Right atrium auricular region (tissue), 2 donors: ENCODE data around the gene LEMD1. TPM values are rescaled to one million over a fixed set of nuclear protein-coding genes. Genes with fewer than 3 reads are reported as not detected.

Experiments used
- DNase-seq: peaks from one replicate; pipeline ENCODE4 v3.0.0-alpha.2; 2019; ENCODE audit warnings: low spot score
- H3K27ac ChIP-seq, 2 donors: fragments of 200-600 bp; sonication (generic); 1 replicate in 1 of 2; 2 replicates in 1 of 2; pipeline ENCODE4 v1.5.1; 2016 to 2019
- H3K27me3 ChIP-seq, 2 donors: fragments of 200-600 bp; sonication (generic); one replicate each; pipeline versions ENCODE4 v1.5.1 to v1.6.0; 2017 to 2019
- H3K36me3 ChIP-seq: fragments of 200-600 bp; sonication (generic); one replicate; pipeline ENCODE4 v1.5.1; 2016
- H3K4me1 ChIP-seq, 2 donors: fragments of 200-600 bp; sonication (generic); one replicate each; pipeline versions ENCODE4 v1.5.1 to v1.6.0; 2017 to 2019
- H3K4me3 ChIP-seq, 2 donors: fragments of 200-600 bp; sonication (generic); 1 replicate in 1 of 2; 2 replicates in 1 of 2; pipeline ENCODE4 v1.5.1; 2017 to 2019; ENCODE audit warnings: mild to moderate bottlenecking in 1 of 2, moderate library complexity in 1 of 2
- H3K9me3 ChIP-seq, 2 donors: fragments of 200-600 bp; sonication (generic); one replicate each; pipeline ENCODE4 v1.5.1; 2019
- total RNA-seq, 2 donors: library from RNA; depleted of rRNA; stranded (reverse); fragments of >200 nt; gene quantifications; one replicate each; pipeline ENCODE4 v1.1.0, GENCODE V29; 2016
- TF ChIP-seq, protein P1 (sequence below), 2 donors: fragments of 200-600 bp; sonication (generic); IDR thresholded peaks; one replicate each; pipeline ENCODE4 v1.5.1; 2019; ENCODE audit warnings: antibody characterized with exemption in 2 of 2

Gene LEMD1
- total RNA-seq, 2 donors from 2014 or later, result not detected

DNA sequence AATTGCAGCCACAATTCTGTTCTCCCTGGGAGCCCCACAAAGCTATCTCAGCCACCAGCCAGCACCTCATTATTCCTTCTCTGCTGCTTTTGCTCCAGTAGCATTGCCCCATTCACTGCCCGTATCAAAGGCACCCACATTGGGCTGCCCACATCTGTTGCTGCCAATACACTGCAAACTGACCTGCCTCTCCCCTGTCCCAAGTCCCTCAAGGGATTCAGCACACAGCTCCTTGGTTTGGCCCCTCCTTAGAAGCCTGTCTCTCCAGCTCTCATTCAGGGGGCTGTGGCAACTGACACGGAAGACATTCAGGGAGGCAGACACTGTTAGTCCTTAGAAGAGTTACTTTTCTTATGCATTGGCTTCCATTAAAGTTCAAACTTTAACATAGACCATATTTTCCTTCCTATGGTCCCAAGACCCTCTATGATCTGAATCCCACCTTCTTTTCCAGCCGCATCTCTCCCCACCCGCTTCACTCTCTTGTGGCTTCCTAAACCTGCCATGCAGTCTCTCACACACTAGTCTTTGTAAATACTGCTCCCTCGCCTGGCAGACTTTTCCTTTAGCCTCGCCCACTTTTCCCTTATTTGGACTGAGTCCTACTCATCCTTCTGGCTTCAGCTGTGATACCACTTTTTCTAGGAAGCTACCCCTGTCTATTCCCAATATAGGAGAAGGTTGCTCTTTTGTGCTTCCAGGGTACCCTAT is 45.9 kb downstream of the LEMD1 start:
- TF ChIP-seq, protein P1, sequence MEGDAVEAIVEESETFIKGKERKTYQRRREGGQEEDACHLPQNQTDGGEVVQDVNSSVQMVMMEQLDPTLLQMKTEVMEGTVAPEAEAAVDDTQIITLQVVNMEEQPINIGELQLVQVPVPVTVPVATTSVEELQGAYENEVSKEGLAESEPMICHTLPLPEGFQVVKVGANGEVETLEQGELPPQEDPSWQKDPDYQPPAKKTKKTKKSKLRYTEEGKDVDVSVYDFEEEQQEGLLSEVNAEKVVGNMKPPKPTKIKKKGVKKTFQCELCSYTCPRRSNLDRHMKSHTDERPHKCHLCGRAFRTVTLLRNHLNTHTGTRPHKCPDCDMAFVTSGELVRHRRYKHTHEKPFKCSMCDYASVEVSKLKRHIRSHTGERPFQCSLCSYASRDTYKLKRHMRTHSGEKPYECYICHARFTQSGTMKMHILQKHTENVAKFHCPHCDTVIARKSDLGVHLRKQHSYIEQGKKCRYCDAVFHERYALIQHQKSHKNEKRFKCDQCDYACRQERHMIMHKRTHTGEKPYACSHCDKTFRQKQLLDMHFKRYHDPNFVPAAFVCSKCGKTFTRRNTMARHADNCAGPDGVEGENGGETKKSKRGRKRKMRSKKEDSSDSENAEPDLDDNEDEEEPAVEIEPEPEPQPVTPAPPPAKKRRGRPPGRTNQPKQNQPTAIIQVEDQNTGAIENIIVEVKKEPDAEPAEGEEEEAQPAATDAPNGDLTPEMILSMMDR (IDR thresholded peaks at IDR 0.05), result no peak
- H3K9me3 ChIP-seq, result no peaks in the 10 kb centered on the region
- no peak overlapping the region for H3K27ac ChIP-seq
- H3K4me3 ChIP-seq, result no peak overlapping the region
- DNase-seq, result no peak
- no peaks in the 10 kb centered on the region for H3K36me3 ChIP-seq
- no peaks in the 10 kb centered on the region for H3K4me1 ChIP-seq
- H3K27me3 ChIP-seq, result no peaks in the 10 kb centered on the region

DNA sequence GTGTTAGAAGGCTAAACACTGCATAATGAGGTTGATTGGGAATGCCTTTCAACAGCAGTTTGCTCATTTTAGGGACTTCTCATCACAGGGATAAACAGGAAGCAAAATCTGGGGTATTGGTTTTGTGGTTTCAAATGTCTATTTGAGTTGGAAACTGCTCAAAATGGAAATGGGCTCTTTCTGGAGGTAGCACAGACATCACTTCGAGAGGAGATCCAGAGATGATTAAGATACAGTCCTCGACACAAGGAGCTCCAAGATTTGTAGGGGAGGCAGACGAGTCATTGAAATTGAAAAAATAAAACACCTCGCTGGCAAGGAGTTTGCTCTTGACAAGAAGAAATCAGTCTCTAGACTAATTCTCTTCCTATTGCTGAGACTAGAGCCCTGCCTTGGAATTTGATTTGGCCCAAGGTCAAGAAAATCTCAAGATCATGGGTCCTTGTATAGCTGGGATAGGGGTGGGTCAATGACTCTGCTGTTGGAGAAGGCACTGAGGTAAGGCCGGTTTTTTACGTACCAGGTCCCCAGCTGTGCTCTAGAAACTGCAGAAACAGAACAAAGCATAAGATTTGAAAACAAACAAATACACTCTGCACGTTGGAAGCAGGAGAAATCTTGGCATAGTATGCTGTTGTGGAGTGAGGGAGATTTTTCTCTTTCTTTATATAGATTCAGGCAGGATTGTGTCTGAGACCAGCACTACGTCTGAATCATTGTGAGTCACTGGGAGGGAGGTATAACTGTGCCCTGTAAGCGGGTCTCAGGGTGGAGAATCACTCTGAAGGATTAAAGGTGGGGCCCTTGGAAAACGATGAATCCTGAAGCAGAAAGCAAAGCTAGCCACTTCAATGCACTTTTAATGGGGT is 47.4 kb downstream of the LEMD1 start:
- Histone ChIP-seq H3K27ac (no peak overlapping the region), H3K4me3 (no peak overlapping the region), H3K27me3 (no peaks in the 10 kb centered on the region), H3K9me3 (no peaks in the 10 kb centered on the region), H3K36me3 (no peaks in the 10 kb centered on the region), H3K4me1 (no peaks in the 10 kb centered on the region)
- TF ChIP-seq, protein P1 (IDR thresholded peaks at IDR 0.05), result no peak
- no peak for DNase-seq

DNA sequence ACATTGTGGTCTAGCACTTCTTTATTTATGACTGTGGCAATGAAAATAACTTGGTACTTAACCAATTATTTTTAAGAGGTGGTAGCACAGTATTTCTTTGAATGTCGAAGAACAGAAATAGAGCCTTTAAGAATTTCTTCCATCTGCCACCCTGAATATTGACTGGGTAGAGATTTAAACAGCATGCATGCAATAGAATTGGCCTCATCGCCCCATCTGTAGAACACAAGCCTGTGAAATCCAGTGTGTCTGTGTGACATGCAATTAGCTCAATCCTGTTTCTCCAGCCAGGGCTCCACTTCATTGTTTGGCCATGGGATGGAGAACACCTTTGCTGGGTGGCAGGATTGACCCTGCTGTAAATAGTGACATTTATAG is 48.1 kb downstream of the LEMD1 start:
- no peaks in the 10 kb centered on the region for H3K36me3 ChIP-seq
- TF ChIP-seq, protein P1 (IDR thresholded peaks at IDR 0.05), result no peak
- H3K4me3 ChIP-seq, result no peak overlapping the region
- DNase-seq, result no peak
- no peaks in the 10 kb centered on the region for H3K27me3 ChIP-seq
- no peak overlapping the region for H3K27ac ChIP-seq
- H3K9me3 ChIP-seq, result no peaks in the 10 kb centered on the region
- no peaks in the 10 kb centered on the region for H3K4me1 ChIP-seq

DNA sequence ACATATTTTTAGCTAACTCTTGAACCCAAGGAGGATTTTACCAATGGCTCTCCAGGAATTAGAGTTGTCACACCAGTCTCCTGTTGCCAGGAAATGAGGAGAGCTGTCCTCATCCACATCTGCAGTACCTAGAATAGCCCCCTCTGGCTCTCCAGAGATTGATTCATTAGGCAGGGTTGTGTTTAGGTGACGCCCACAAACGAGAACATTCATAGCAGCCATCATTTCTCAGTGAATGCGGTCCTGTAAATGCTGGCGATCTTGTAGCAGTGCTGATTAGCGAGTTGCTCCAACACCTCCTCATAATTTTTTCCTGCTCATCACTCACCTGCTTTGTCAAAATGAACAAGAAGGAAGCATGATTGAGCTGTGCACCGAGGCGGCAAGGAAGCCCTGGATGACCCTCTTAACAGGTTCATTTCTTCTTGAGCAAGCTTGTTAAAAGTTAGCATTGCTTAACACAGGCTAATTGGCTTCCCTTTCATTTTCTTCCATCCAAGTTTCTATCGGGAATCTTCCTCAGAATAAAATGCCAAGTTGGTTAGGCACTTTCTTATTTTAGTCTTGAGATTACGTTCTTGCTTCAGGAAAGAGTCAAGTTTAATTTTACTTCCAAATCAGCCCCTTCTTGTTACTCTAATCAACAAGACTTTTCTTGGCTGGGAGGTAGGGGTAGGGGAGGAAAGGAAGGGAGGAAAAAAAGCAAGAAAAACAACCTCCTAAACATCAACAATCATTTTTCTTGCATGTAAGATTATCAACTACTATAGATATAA is 48.6 kb downstream of the LEMD1 start:
- no peak for DNase-seq
- H3K27ac ChIP-seq, result no peak overlapping the region

More for the DNA sequence above, 48.6 kb downstream of the LEMD1 start:
- Histone ChIP-seq H3K4me3 (no peak overlapping the region), H3K9me3 (no peaks in the 10 kb centered on the region), H3K27me3 (no peaks in the 10 kb centered on the region), H3K36me3 (no peaks in the 10 kb centered on the region), H3K4me1 (no peaks in the 10 kb centered on the region)
- TF ChIP-seq, protein P1 (IDR thresholded peaks at IDR 0.05), result no peak
